Neural progenitor cell (in vitro differentiated cells): ENCODE data around the gene ELK1. TPM values are rescaled to one million over a fixed set of nuclear protein-coding genes. Genes with fewer than 3 reads are reported as not detected.

Experiments
- DNase-seq: peaks from one replicate; pipeline ENCODE4 v3.0.0-alpha.2; 2016; ENCODE audit warnings: low spot score
- H2AFZ ChIP-seq: fragments of 200-600 bp; sonication (generic); replicated peaks from 2 replicates; pipeline ENCODE4 v1.6.1; 2016; ENCODE audit warnings: antibody characterized with exemption
- H3F3A ChIP-seq: fragments of 200-600 bp; sonication (generic); 2 replicates; pipeline ENCODE4 v1.6.1; 2016; ENCODE audit warnings: antibody characterized with exemption, low read depth
- H3K27ac ChIP-seq: fragments of 200-600 bp; sonication (generic); 2 replicates; pipeline ENCODE4 v1.5.1; 2016; ENCODE audit warnings: mild to moderate bottlenecking
- H3K27me3 ChIP-seq: fragments of 200-600 bp; sonication (generic); 2 replicates; pipeline ENCODE4 v1.6.1; 2016; ENCODE audit warnings: mild to moderate bottlenecking, moderate library complexity
- H3K36me3 ChIP-seq: fragments of 200-600 bp; sonication (generic); 2 replicates; pipeline ENCODE4 v1.5.1; 2016
- H3K4me1 ChIP-seq: fragments of 200-600 bp; sonication (generic); 2 replicates; pipeline ENCODE4 v1.6.1; 2016; ENCODE audit warnings: mixed run types
- H3K4me2 ChIP-seq: fragments of 200-600 bp; sonication (generic); 2 replicates; pipeline ENCODE4 v1.6.1; 2016
- H3K4me3 ChIP-seq: fragments of 200-600 bp; sonication (generic); 2 replicates; pipeline ENCODE4 v1.5.1; 2016
- H3K79me2 ChIP-seq: fragments of 200-600 bp; sonication (generic); 2 replicates; pipeline ENCODE4 v1.6.1; 2016; ENCODE audit warnings: low read depth
- H3K9ac ChIP-seq: fragments of 200-600 bp; sonication (generic); 2 replicates; pipeline ENCODE4 v1.6.1; 2016
- H3K9me3 ChIP-seq: fragments of 200-600 bp; sonication (generic); 2 replicates; pipeline ENCODE4 v1.5.1; 2016; ENCODE audit warnings: low read depth
- H4K20me1 ChIP-seq: fragments of 200-600 bp; sonication (generic); 2 replicates; pipeline ENCODE4 v1.6.1; 2016; ENCODE audit warnings: low read depth
- H3K27ac Mint-ChIP-seq: 3 replicates; pipeline ENCODE4 v1.8.0; 2021; ENCODE audit warnings: mixed read lengths
- H3K27me3 Mint-ChIP-seq: 2 replicates; pipeline ENCODE4 v1.8.0; 2022; ENCODE audit warnings: low read depth, mild to moderate bottlenecking, inconsistent platforms, moderate library complexity, mixed read lengths; ENCODE audit not compliant: insufficient read depth
- H3K36me3 Mint-ChIP-seq: 3 replicates; pipeline ENCODE4 v1.8.0; 2021; ENCODE audit warnings: mixed read lengths
- H3K4me1 Mint-ChIP-seq: 3 replicates; pipeline ENCODE4 v1.8.0; 2021; ENCODE audit warnings: mixed read lengths
- H3K4me3 Mint-ChIP-seq: 3 replicates; pipeline ENCODE4 v1.8.0; 2021; ENCODE audit warnings: mild to moderate bottlenecking, moderate library complexity, mixed read lengths
- H3K9me3 Mint-ChIP-seq: 3 replicates; pipeline ENCODE4 v1.8.0; 2020; ENCODE audit warnings: mixed read lengths
- EZH2 ChIP-seq: fragments of 200-600 bp; sonication (generic); IDR thresholded peaks from 2 replicates; pipeline ENCODE4 v1.6.1; 2017; ENCODE audit warnings: antibody characterized with exemption, mild to moderate bottlenecking, moderate library complexity
- EZH2phosphoT487 ChIP-seq: fragments of 200-600 bp; sonication (generic); IDR thresholded peaks from 2 replicates; pipeline ENCODE4 v1.6.1; 2017; ENCODE audit warnings: antibody characterized with exemption
- total RNA-seq: library from RNA; depleted of rRNA; stranded (reverse); fragments of >200 nt; gene quantifications from 2 replicates; pipeline ENCODE4 v1.2.3, GENCODE V29; 2015; ENCODE audit warnings: low replicate concordance
- TF ChIP-seq, protein P1 (sequence below): fragments of 200-600 bp; sonication (generic); IDR thresholded peaks from 2 replicates; pipeline ENCODE4 v1.5.1; 2017; ENCODE audit warnings: antibody characterized with exemption, mild to moderate bottlenecking

Gene ELK1
- total RNA-seq, 1 donor from 2014 or later = 16.6 TPM

DNA sequence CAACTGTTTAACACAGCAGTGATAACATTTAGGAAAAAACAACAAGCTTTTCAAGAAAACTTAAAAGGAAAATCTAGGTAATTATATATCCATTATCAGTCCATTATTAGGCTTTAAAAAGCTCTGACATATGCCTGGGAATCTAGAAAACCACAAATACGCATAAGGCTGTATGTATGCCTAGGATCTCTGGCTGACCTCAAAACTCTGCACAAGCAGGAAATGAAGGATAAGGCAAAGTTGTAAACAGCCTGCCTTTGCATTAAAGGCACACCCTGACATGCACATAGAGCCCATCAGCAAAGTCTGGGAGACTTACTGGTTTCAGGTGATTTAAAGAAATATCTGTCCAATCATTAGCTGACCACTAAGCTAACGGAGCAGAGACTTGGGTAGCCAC lies 54.1 kb downstream of the ELK1 start:
- Histone ChIP-seq H3K4me2 (no peak overlapping the region), H3K79me2 (no peaks in the 10 kb centered on the region), H3K4me3 (no peak overlapping the region), H2AFZ (no peak overlapping the region), H3K27ac (no peak overlapping the region), H3K4me1 (no peaks in the 10 kb centered on the region), H3K9me3 (no peaks in the 10 kb centered on the region), H3F3A (no peaks in the 10 kb centered on the region), H3K36me3 (no peaks in the 10 kb centered on the region), H3K9ac (no peak overlapping the region), H3K27me3 (no peaks in the 10 kb centered on the region), H4K20me1 (no peaks in the 10 kb centered on the region)
- Mint-ChIP-seq H3K27me3 (no peaks in the 10 kb centered on the region), H3K9me3 (peaks cover 18% of the 10 kb centered on the region), H3K4me1 (no peaks in the 10 kb centered on the region), H3K4me3 (no peak overlapping the region), H3K27ac (no peak overlapping the region), H3K36me3 (no peaks in the 10 kb centered on the region)
- no peak for TF ChIP-seq EZH2phosphoT487
- no peak for TF ChIP-seq EZH2
- TF ChIP-seq, protein P1, sequence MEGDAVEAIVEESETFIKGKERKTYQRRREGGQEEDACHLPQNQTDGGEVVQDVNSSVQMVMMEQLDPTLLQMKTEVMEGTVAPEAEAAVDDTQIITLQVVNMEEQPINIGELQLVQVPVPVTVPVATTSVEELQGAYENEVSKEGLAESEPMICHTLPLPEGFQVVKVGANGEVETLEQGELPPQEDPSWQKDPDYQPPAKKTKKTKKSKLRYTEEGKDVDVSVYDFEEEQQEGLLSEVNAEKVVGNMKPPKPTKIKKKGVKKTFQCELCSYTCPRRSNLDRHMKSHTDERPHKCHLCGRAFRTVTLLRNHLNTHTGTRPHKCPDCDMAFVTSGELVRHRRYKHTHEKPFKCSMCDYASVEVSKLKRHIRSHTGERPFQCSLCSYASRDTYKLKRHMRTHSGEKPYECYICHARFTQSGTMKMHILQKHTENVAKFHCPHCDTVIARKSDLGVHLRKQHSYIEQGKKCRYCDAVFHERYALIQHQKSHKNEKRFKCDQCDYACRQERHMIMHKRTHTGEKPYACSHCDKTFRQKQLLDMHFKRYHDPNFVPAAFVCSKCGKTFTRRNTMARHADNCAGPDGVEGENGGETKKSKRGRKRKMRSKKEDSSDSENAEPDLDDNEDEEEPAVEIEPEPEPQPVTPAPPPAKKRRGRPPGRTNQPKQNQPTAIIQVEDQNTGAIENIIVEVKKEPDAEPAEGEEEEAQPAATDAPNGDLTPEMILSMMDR = no peak
- DNase-seq = no peak

DNA sequence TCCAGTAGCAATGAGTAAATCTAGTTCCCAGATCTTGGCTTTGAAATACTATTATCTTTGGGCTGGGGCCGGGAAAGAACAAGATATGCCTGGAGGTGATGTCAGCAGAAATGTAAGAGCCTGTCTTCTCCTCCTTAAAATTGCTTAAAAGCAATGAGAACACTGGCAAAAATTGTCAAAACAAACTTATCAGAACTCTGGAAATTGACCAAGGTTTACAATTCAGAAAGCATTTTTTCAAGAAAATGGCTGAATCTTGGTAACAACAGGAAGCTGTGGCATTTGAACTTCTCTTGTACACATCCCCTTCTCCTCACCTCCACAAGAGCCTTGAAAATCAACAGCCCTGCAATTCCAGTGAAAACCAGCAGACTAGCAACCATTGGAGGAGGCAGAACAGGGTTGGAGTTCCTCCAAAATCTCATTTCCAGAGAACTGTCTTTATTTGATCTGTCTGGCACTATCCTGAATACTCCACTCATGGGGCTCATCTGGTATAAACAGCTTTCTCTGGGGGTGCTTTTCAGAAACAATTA lies 54.6 kb downstream of the ELK1 start:
- DNase-seq = no peak
- Histone ChIP-seq H3K27ac (no peak overlapping the region), H3F3A (no peaks in the 10 kb centered on the region), H3K9ac (no peak overlapping the region), H2AFZ (no peak overlapping the region), H3K4me1 (no peaks in the 10 kb centered on the region), H4K20me1 (no peaks in the 10 kb centered on the region), H3K79me2 (no peaks in the 10 kb centered on the region), H3K36me3 (no peaks in the 10 kb centered on the region), H3K4me3 (no peak overlapping the region), H3K9me3 (no peaks in the 10 kb centered on the region), H3K27me3 (no peaks in the 10 kb centered on the region), H3K4me2 (no peak overlapping the region)
- TF ChIP-seq, protein P1 = no peak
- TF ChIP-seq EZH2 (no peak), EZH2phosphoT487 (no peak)
- no peak overlapping the region for H3K27ac Mint-ChIP-seq
- H3K4me1 Mint-ChIP-seq = no peaks in the 10 kb centered on the region
- H3K9me3 Mint-ChIP-seq = peaks cover 18% of the 10 kb centered on the region
- no peak overlapping the region for H3K4me3 Mint-ChIP-seq
- H3K36me3 Mint-ChIP-seq = no peaks in the 10 kb centered on the region
- no peaks in the 10 kb centered on the region for H3K27me3 Mint-ChIP-seq

DNA sequence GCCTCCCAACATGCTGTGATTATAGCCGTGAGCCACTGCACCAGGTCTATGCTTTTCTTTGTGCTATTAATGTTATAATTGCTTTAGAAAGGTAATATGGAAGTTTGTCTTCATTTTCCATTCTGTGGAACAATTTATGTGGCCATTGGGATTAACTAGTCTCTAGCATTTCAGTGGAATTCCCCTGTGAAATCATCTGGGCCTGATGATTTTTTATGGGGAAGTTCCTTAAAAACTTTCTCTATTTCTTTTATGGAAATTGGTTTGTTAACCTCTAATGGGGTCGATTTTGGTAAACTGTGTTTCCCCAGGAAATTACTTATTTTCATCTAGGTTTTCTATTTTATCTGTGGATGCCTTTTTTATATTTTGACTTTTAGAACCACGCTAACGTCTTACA lies 56.8 kb downstream of the ELK1 start:
- Mint-ChIP-seq H3K27ac (no peak overlapping the region), H3K4me3 (no peak overlapping the region), H3K9me3 (peaks cover 15% of the 10 kb centered on the region), H3K4me1 (no peaks in the 10 kb centered on the region), H3K27me3 (peaks cover 2% of the 10 kb centered on the region), H3K36me3 (no peaks in the 10 kb centered on the region)
- H3K4me3 ChIP-seq = no peak overlapping the region
- H3K79me2 ChIP-seq = no peaks in the 10 kb centered on the region
- no peaks in the 10 kb centered on the region for H4K20me1 ChIP-seq
- H3F3A ChIP-seq = no peaks in the 10 kb centered on the region
- H2AFZ ChIP-seq = no peak overlapping the region
- H3K9ac ChIP-seq = no peak overlapping the region
- DNase-seq = no peak
- H3K27me3 ChIP-seq = no peaks in the 10 kb centered on the region
- H3K27ac ChIP-seq = no peak overlapping the region
- H3K36me3 ChIP-seq = no peaks in the 10 kb centered on the region
- TF ChIP-seq, protein P1 = no peak
- TF ChIP-seq EZH2phosphoT487 = no peak
- no peak for TF ChIP-seq EZH2
- no peaks in the 10 kb centered on the region for H3K9me3 ChIP-seq
- H3K4me1 ChIP-seq = no peaks in the 10 kb centered on the region
- no peak overlapping the region for H3K4me2 ChIP-seq
